Nephron (organoid): ENCODE results near the gene MRRF.

Experiments used
- H3K27ac Mint-ChIP-seq, 3 experiments: 2 replicates each; pipeline ENCODE4 v1.8.0; 2020; ENCODE audit warnings: mixed read lengths in 3 of 3, mild to moderate bottlenecking in 2 of 3, moderate library complexity in 1 of 3
- H3K27me3 Mint-ChIP-seq: 2 replicates; pipeline ENCODE4 v1.8.0; 2021; ENCODE audit warnings: low read depth, mild to moderate bottlenecking, moderate library complexity, mixed read lengths
- H3K36me3 Mint-ChIP-seq: 2 replicates; pipeline ENCODE4 v1.8.0; 2020; ENCODE audit warnings: low read depth, mixed read lengths
- H3K4me1 Mint-ChIP-seq: 2 replicates; pipeline ENCODE4 v1.8.0; 2020; ENCODE audit warnings: mixed read lengths
- H3K4me3 Mint-ChIP-seq, 3 experiments: 2 replicates each; pipeline ENCODE4 v1.8.0; 2020; ENCODE audit warnings: mild to moderate bottlenecking in 3 of 3, mixed read lengths in 3 of 3, moderate library complexity in 2 of 3
- H3K9me3 Mint-ChIP-seq: 2 replicates; pipeline ENCODE4 v1.8.0; 2020; ENCODE audit warnings: mixed read lengths
- CTCF ChIP-seq, 3 experiments: fragments of 200-600 bp; sonication (generic); IDR thresholded peaks; one replicate each; pipeline ENCODE4 v1.5.0; 2021; ENCODE audit warnings: antibody characterized with exemption in 3 of 3; ENCODE audit not compliant: unreplicated experiment in 3 of 3

The MRRF gene

GRCh38 chr9:122364117-122364782, 99.6 kb downstream of the MRRF start:
- H3K9me3 Mint-ChIP-seq = no peaks in the 10 kb centered on the region

GRCh38 chr9:122364783-122365150, 100.1 kb downstream of the MRRF start:
- Mint-ChIP-seq H3K4me3 (no peak overlapping the region), H3K27me3 (peaks cover 37% of the 10 kb centered on the region), H3K9me3 (no peaks in the 10 kb centered on the region), H3K4me1 (no peaks in the 10 kb centered on the region), H3K27ac (no peak overlapping the region), H3K36me3 (no peaks in the 10 kb centered on the region)
- no peak for TF ChIP-seq CTCF (IDR thresholded peaks at IDR 0.05; ENCODE audit: unreplicated experiment in 3 of 3)

More at GRCh38 chr9:122364117-122364782, 99.6 kb downstream of the MRRF start:
- no peak for TF ChIP-seq CTCF (IDR thresholded peaks at IDR 0.05; ENCODE audit: unreplicated experiment in 3 of 3)
- Mint-ChIP-seq H3K27me3 (peaks cover 33% of the 10 kb centered on the region), H3K36me3 (no peaks in the 10 kb centered on the region), H3K4me3 (no peak overlapping the region), H3K4me1 (no peaks in the 10 kb centered on the region), H3K27ac (no peak overlapping the region)

- H3K9me3 Mint-ChIP-seq = no peaks in the 10 kb centered on the region
- H3K27ac Mint-ChIP-seq = no peak overlapping the region
- H3K4me3 Mint-ChIP-seq = no peak overlapping the region
- no peak for TF ChIP-seq CTCF (IDR thresholded peaks at IDR 0.05; ENCODE audit: unreplicated experiment in 3 of 3)
- no peaks in the 10 kb centered on the region for H3K4me1 Mint-ChIP-seq
- no peaks in the 10 kb centered on the region for H3K36me3 Mint-ChIP-seq
- H3K27me3 Mint-ChIP-seq = peaks cover 51% of the 10 kb centered on the region
Observed at GRCh38 chr9:122366074-122366660, 101.5 kb downstream of the MRRF start.

- Mint-ChIP-seq H3K4me3 (no peak overlapping the region), H3K36me3 (no peaks in the 10 kb centered on the region), H3K4me1 (peaks cover 3% of the 10 kb centered on the region), H3K27me3 (peaks cover 60% of the 10 kb centered on the region), H3K27ac (no peak overlapping the region), H3K9me3 (no peaks in the 10 kb centered on the region)
- TF ChIP-seq CTCF (IDR thresholded peaks at IDR 0.05; ENCODE audit: unreplicated experiment in 3 of 3) = no peak
Observed at GRCh38 chr9:122367065-122367464, 102.4 kb downstream of the MRRF start.

- Mint-ChIP-seq H3K36me3 (no peaks in the 10 kb centered on the region), H3K4me3 (no peak overlapping the region), H3K4me1 (peaks cover 10% of the 10 kb centered on the region), H3K9me3 (no peaks in the 10 kb centered on the region), H3K27ac (no peak overlapping the region), H3K27me3 (peaks cover 63% of the 10 kb centered on the region)
- no peak for TF ChIP-seq CTCF (IDR thresholded peaks at IDR 0.05; ENCODE audit: unreplicated experiment in 3 of 3)
Observed at GRCh38 chr9:122367774-122368460, 103.2 kb downstream of the MRRF start.
